H1 (cell line): ENCODE results near the gene TBX15. TPM values are rescaled to one million over a fixed set of nuclear protein-coding genes. Genes with fewer than 3 reads are reported as not detected.

Experiments used
- CTCF ChIA-PET: fragments of 300-600 bp; sonication (Branson Sonifier 250); formaldehyde crosslinking; loops from one replicate; lab custom pipeline; 2021; ENCODE audit not compliant: partially characterized antibody; lab: Charles Lee
- POLR2A ChIA-PET: fragments of 300-600 bp; sonication (Branson Sonifier 250); formaldehyde crosslinking; loops from one replicate; lab custom pipeline; 2021; ENCODE audit warnings: inconsistent platforms; ENCODE audit not compliant: partially characterized antibody; lab: Charles Lee
- DNase-seq, 2 experiments: peaks; one replicate each; pipeline versions ENCODE4 v3.0.0 to v3.0.0-alpha.2; 2010 to 2022; ENCODE audit warnings: low spot score in 2 of 2, low read depth in 1 of 2, mixed read lengths in 1 of 2
- FAIRE-seq: peaks from 2 replicates; lab custom pipeline; 2011; peaks lifted over from hg19 to GRCh38; lab: Jason Lieb, UNC
- H2AFZ ChIP-seq: 2 replicates; pipeline ENCODE4 v1.8.1; 2012; ENCODE audit warnings: low read length, inconsistent platforms
- H2AK5ac ChIP-seq: 2 replicates; pipeline ENCODE4 v1.6.1; 2013; ENCODE audit warnings: low read depth, low read length
- H2BK120ac ChIP-seq: replicated peaks from 2 replicates; pipeline ENCODE3; 2013; ENCODE audit warnings: low read depth, low read length, inconsistent platforms
- H2BK12ac ChIP-seq: 2 replicates; pipeline ENCODE4 v1.6.1; 2013; ENCODE audit warnings: low read depth, low read length
- H2BK15ac ChIP-seq: 2 replicates; pipeline ENCODE4 v1.6.1; 2013; ENCODE audit warnings: low read length
- H2BK20ac ChIP-seq: 2 replicates; pipeline ENCODE4 v1.6.1; 2013; ENCODE audit warnings: low read length
- H2BK5ac ChIP-seq: 2 replicates; pipeline ENCODE4 v1.6.1; 2013; ENCODE audit warnings: low read depth, low read length
- H3K14ac ChIP-seq: 2 replicates; pipeline ENCODE4 v1.6.1; 2013; ENCODE audit warnings: inconsistent platforms; ENCODE audit not compliant: insufficient read length
- H3K18ac ChIP-seq: 2 replicates; pipeline ENCODE4 v1.6.1; 2013; ENCODE audit warnings: low read length; ENCODE audit errors: extremely low read depth
- H3K23ac ChIP-seq: 2 replicates; pipeline ENCODE4 v1.6.1; 2013; ENCODE audit warnings: inconsistent platforms; ENCODE audit not compliant: insufficient read length
- H3K23me2 ChIP-seq: 2 replicates; pipeline ENCODE4 v1.6.1; 2013; ENCODE audit warnings: low read depth, low read length
- H3K27ac ChIP-seq: 2 replicates; pipeline ENCODE4 v1.6.1; 2011; ENCODE audit warnings: low read depth, low read length, inconsistent platforms
- H3K27me3 ChIP-seq, 4 experiments: replicated peaks in 1 of 4; 1 replicate in 1 of 4; 2 replicates in 3 of 4; pipeline versions ENCODE4 v1.6.1 to v1.8.1; 2011 to 2013; ENCODE audit warnings: low read length in 3 of 4, mild to moderate bottlenecking in 3 of 4, inconsistent platforms in 2 of 4, mixed read lengths in 2 of 4, moderate library complexity in 1 of 4; ENCODE audit not compliant: control insufficient read depth in 3 of 4, insufficient read depth in 3 of 4; ENCODE audit errors: extremely low read depth in 1 of 4
- H3K36me3 ChIP-seq, 4 experiments: 2 replicates each; pipeline versions ENCODE4 v1.6.1 to v1.8.1; 2011 to 2013; ENCODE audit warnings: mild to moderate bottlenecking in 4 of 4, low read length in 3 of 4, moderate library complexity in 2 of 4, control low read depth in 1 of 4, inconsistent platforms in 1 of 4; ENCODE audit not compliant: insufficient read depth in 4 of 4, control insufficient read depth in 2 of 4
- H3K4ac ChIP-seq: replicated peaks from 2 replicates; pipeline ENCODE3; 2013; ENCODE audit warnings: low read length, low read depth, mixed read lengths, inconsistent platforms; ENCODE audit not compliant: insufficient read length
- H3K4me1 ChIP-seq, 4 experiments: replicated peaks in 1 of 4; 1 replicate in 1 of 4; 2 replicates in 3 of 4; pipeline versions ENCODE4 v1.6.1 to v1.8.1; 2011 to 2013; ENCODE audit warnings: low read length in 3 of 4, inconsistent platforms in 2 of 4, mixed read lengths in 1 of 4; ENCODE audit not compliant: insufficient read depth in 4 of 4, control insufficient read depth in 3 of 4
- H3K4me2 ChIP-seq, 2 experiments: 2 replicates each; pipeline versions ENCODE4 v1.6.1 to v1.8.1; 2011 to 2013; ENCODE audit warnings: low read depth in 2 of 2, low read length in 2 of 2, control low read depth in 1 of 2, inconsistent platforms in 1 of 2, mild to moderate bottlenecking in 1 of 2; ENCODE audit not compliant: insufficient read depth in 1 of 2
- H3K4me3 ChIP-seq, 4 experiments: fragments of 200-600, 300-600 bp in 1 of 4; sonication (generic), shearing (Covaris generic), sonication (Bioruptor Twin) in 1 of 4; 2 replicates each; pipeline versions ENCODE4 v1.5.1 to v1.8.1; 2011 to 2016; ENCODE audit warnings: low read length in 4 of 4, low read depth in 3 of 4, control low read depth in 2 of 4, inconsistent platforms in 2 of 4, mild to moderate bottlenecking in 2 of 4, mixed read lengths in 1 of 4, moderate library complexity in 1 of 4; ENCODE audit not compliant: insufficient read depth in 2 of 4; ENCODE audit errors: extremely low read depth in 1 of 4
- H3K56ac ChIP-seq: replicated peaks from 2 replicates; pipeline ENCODE3; 2013; ENCODE audit warnings: low read depth, mild to moderate bottlenecking, mixed read lengths, low read length, inconsistent platforms; ENCODE audit not compliant: insufficient read length
- H3K79me1 ChIP-seq: 2 replicates; pipeline ENCODE4 v1.6.1; 2013; ENCODE audit warnings: low read depth, low read length, control low read depth
- H3K79me2 ChIP-seq, 2 experiments: 2 replicates each; pipeline versions ENCODE4 v1.6.1 to v1.8.1; 2012 to 2013; ENCODE audit warnings: low read length in 2 of 2, mild to moderate bottlenecking in 2 of 2, inconsistent platforms in 1 of 2; ENCODE audit not compliant: insufficient read depth in 2 of 2, control insufficient read depth in 1 of 2
- H3K9ac ChIP-seq, 4 experiments: replicated peaks in 1 of 4; 1 replicate in 1 of 4; 2 replicates in 3 of 4; pipeline versions ENCODE4 v1.6.1 to v1.8.1; 2011 to 2013; ENCODE audit warnings: low read depth in 3 of 4, low read length in 3 of 4, control low read depth in 2 of 4, mild to moderate bottlenecking in 2 of 4, moderate library complexity in 2 of 4, inconsistent platforms in 1 of 4; ENCODE audit errors: extremely low read depth in 1 of 4
- H3K9me3 ChIP-seq, 2 experiments: 2 replicates each; pipeline versions ENCODE4 v1.6.1 to v1.8.1; 2012 to 2013; ENCODE audit warnings: mild to moderate bottlenecking in 2 of 2, moderate library complexity in 2 of 2, control low read depth in 1 of 2, inconsistent platforms in 1 of 2, low read depth in 1 of 2, low read length in 1 of 2, mixed read lengths in 1 of 2; ENCODE audit not compliant: insufficient read depth in 2 of 2
- H4K20me1 ChIP-seq, 2 experiments: replicated peaks in 1 of 2; 2 replicates each; pipeline versions ENCODE3 to v1.8.1; 2011 to 2013; ENCODE audit warnings: inconsistent platforms in 2 of 2, low read length in 2 of 2, mild to moderate bottlenecking in 1 of 2; ENCODE audit not compliant: insufficient read depth in 2 of 2, control insufficient read depth in 1 of 2
- H4K5ac ChIP-seq: 2 replicates; pipeline ENCODE4 v1.6.1; 2013; ENCODE audit warnings: low read length, low read depth, mixed read lengths, inconsistent platforms; ENCODE audit not compliant: insufficient read length
- H4K8ac ChIP-seq: 2 replicates; pipeline ENCODE4 v1.8.0; 2013; ENCODE audit warnings: mild to moderate bottlenecking, moderate library complexity, low read length, inconsistent platforms; ENCODE audit not compliant: insufficient read depth; ENCODE audit errors: extremely low read depth
- H4K91ac ChIP-seq: replicated peaks from 2 replicates; pipeline ENCODE3; 2013; ENCODE audit warnings: low read length, mixed read lengths, inconsistent platforms; ENCODE audit not compliant: insufficient read length
- CEBPB ChIP-seq: IDR thresholded peaks from 2 replicates; pipeline ENCODE4 v1.6.1; 2012; ENCODE audit warnings: low read depth, low read length
- CHD2 ChIP-seq: IDR thresholded peaks from 2 replicates; pipeline ENCODE4 v1.6.1; 2012; ENCODE audit warnings: low read length, improper control_type of control experiment
- CTBP2 ChIP-seq: IDR thresholded peaks from 2 replicates; pipeline ENCODE4 v1.7.0; 2011; ENCODE audit warnings: borderline replicate concordance, mild to moderate bottlenecking, moderate library complexity, mixed read lengths, low read length; ENCODE audit not compliant: insufficient read depth, insufficient read length
- CTCF ChIP-seq, 3 experiments: IDR thresholded peaks; 1 replicate in 2 of 3; 2 replicates in 1 of 3; pipeline versions ENCODE4 v1.5.1 to v1.6.1; 2011; ENCODE audit warnings: low read length in 3 of 3, mild to moderate bottlenecking in 3 of 3, inconsistent platforms in 2 of 3, low read depth in 1 of 3, moderate library complexity in 1 of 3; ENCODE audit not compliant: insufficient read depth in 1 of 3; ENCODE audit errors: control extremely low read depth in 1 of 3
- GTF2F1 ChIP-seq: IDR thresholded peaks from 2 replicates; pipeline ENCODE4 v1.6.1; 2012; ENCODE audit warnings: low read depth, low read length, improper control_type of control experiment, borderline replicate concordance
- KDM1A ChIP-seq: fragments of 200-600, 300-600 bp; sonication (generic); IDR thresholded peaks from 2 replicates; pipeline ENCODE4 v1.7.1; 2016; ENCODE audit warnings: mild to moderate bottlenecking, low read length, borderline replicate concordance
- KDM4A ChIP-seq: IDR thresholded peaks from one replicate; pipeline ENCODE4 v1.7.1; 2012; ENCODE audit warnings: low read depth, mild to moderate bottlenecking, moderate library complexity, low read length, inconsistent platforms; ENCODE audit not compliant: severe bottlenecking
- NRF1 ChIP-seq: IDR thresholded peaks from 2 replicates; pipeline ENCODE4 v1.6.1; 2011; ENCODE audit warnings: mild to moderate bottlenecking, low read depth, low read length, improper control_type of control experiment
- SAP30 ChIP-seq: fragments of 300-600 bp; sonication (generic); IDR thresholded peaks from 2 replicates; pipeline ENCODE4 v1.7.1; 2012; ENCODE audit warnings: low read length, moderate library complexity, mild to moderate bottlenecking, inconsistent platforms; ENCODE audit not compliant: insufficient read depth, insufficient replicate concordance
- TBP ChIP-seq: IDR thresholded peaks from 2 replicates; pipeline ENCODE4 v1.6.1; 2011; ENCODE audit warnings: low read depth, low read length, improper control_type of control experiment
- ZNF274 ChIP-seq: IDR thresholded peaks from 2 replicates; pipeline ENCODE4 v1.7.0; 2012; ENCODE audit warnings: low read length, borderline replicate concordance; ENCODE audit errors: extremely low read depth
- WGBS, 2 experiments: shearing (Covaris generic) in 1 of 2; methylation state at CpG; one replicate each; pipeline versions ENCODE4 v1.1.6 to v1.1.7; 2013 to 2015; ENCODE audit warnings: low lambda C conversion rate in 2 of 2, mixed read lengths in 2 of 2, inconsistent platforms in 1 of 2, low coverage in 1 of 2, missing lambda C conversion rate in 1 of 2; ENCODE audit not compliant: insufficient replicate concordance in 2 of 2, insufficient coverage in 1 of 2, insufficient read length in 1 of 2; ENCODE audit errors: extremely low coverage in 1 of 2, missing lambda C conversion rate in 1 of 2; 5-methylcytosine and 5-hydroxymethylcytosine counted together
- polyA plus RNA-seq, 7 experiments: library from polyadenylated mRNA; depleted of rRNA in 3 of 7; stranded (reverse) in 5 of 7; unstranded in 2 of 7; fragments of >200 nt in 5 of 7; fragments of 200-250 nt in 2 of 7; gene quantifications; 1 replicate in 5 of 7; 2 replicates in 1 of 7; 4 replicates in 1 of 7; pipeline versions ENCODE4 v1.2.1 to v1.2.3, GENCODE V29; 2011 to 2013; ENCODE audit warnings: missing spikeins in 2 of 7, mixed read lengths in 2 of 7
- total RNA-seq: library from RNA; stranded (reverse); fragmentation: NEBNext Ultra II Directional; extraction: Animal tissue kit (Norgen Biotek cat#: 25700); gene quantifications from 2 replicates; pipeline ENCODE4 v1.2.1, GENCODE V29; 2021

Gene TBX15
- total and polyA plus RNA-seq, 2 of the 8 experiments (the other 6 are each of a cell fraction or from before 2014, with no cell fraction given), result 0.14 to 0.24 TPM

DNA sequence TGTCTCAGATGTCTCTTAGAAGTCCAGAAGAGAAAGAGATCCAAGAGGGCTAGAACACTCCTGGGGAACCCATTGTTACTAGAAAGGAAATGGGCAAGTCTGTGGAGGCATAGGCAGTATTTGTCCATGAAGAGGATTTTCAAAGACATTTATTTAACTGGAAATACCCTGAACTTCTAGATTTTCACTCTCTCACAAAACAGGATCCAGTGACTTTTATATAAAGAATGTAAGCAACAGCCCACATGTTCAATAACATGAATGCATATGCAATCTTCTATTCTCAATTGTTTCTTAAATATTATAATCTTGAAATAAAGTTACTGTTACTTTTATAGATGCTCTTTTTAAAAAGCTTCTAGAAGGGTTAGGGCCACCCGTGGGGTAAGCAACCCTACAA is 53.4 kb downstream of the TBX15 start:
- Histone ChIP-seq H3K4me1 (peaks cover 0 to 3% (median 1%) of the 10 kb centered on the region in 4 experiments; a peak in 3 of 7 replicates), H2BK120ac (no peak overlapping the region), H3K4me3 (no peak overlapping the region), H3K27ac (no peak overlapping the region), H2BK5ac (no peak overlapping the region), H4K20me1 (no peaks in the 10 kb centered on the region), H2BK15ac (no peak overlapping the region), H3K79me2 (no peaks in the 10 kb centered on the region), H3K4me2 (no peak overlapping the region), H2BK12ac (no peak overlapping the region), H4K91ac (no peak overlapping the region), H4K5ac (no peak overlapping the region), H2AK5ac (no peak overlapping the region), H2BK20ac (no peak overlapping the region), H3K9ac (no peak overlapping the region), H4K8ac (no peak overlapping the region), H3K79me1 (no peaks in the 10 kb centered on the region; the same call in 1 of the 2 replicates), H3K4ac (no peak overlapping the region), H3K27me3 (no peaks in the 10 kb centered on the region), H3K18ac (no peak overlapping the region), H3K23me2 (no peaks in the 10 kb centered on the region), H3K36me3 (no peaks in the 10 kb centered on the region), H3K23ac (no peak overlapping the region), H3K14ac (no peak overlapping the region), H2AFZ (no peak overlapping the region), H3K56ac (no peak overlapping the region), H3K9me3 (no peaks in the 10 kb centered on the region)
- CTCF ChIA-PET, result interaction anchor here (0.9 kb wide), 1 partner anchor 74 kb away, joined by 3 read pairs; no protein-coding TSS in a partner anchor
- POLR2A ChIA-PET, result no interaction called here
- FAIRE-seq (no peak), DNase-seq (no peak)
- 83% methylated on average over 1 of the region's 1 CpG; no CpG with 5 or more reads in 1 of the 2 experiments for WGBS, 2 experiments
- TF ChIP-seq SAP30 (no peak), KDM4A (no peak), CEBPB (no peak), CHD2 (no peak), NRF1 (no peak), GTF2F1 (no peak), TBP (no peak), CTBP2 (no peak), CTCF (IDR thresholded peaks at IDR 0.05; ENCODE audit: control extremely low read depth in 1 of 3, insufficient read depth in 1 of 3, low read depth in 1 of 3, low read length in 3 of 3) (no peak), ZNF274 (no peak), KDM1A (no peak)
